Activated T-cell treated with anti-CD3 and anti-CD28 coated beads, Interleukin-2, amount 50 U/mL, for 4 hours (primary cell): ENCODE results near the gene PADI1. TPM values are rescaled to one million over a fixed set of nuclear protein-coding genes. Genes with fewer than 3 reads are reported as not detected.

Experiments
- ATAC-seq, 2 donors: fragments of 200-7000 bp; cut with Tn5 transposase; one replicate each; pipeline ENCODE4 v1.10.0; 2021
- DNase-seq: peaks from one replicate; pipeline ENCODE4 v3.0.0-alpha.2; 2020
- H3K27me3 Mint-ChIP-seq: one replicate; pipeline ENCODE4 v1.8.0; 2021; ENCODE audit warnings: low read depth, mixed read lengths
- H3K36me3 Mint-ChIP-seq: one replicate; pipeline ENCODE4 v1.8.0; 2022; ENCODE audit warnings: mixed read lengths; ENCODE audit not compliant: insufficient read depth
- H3K4me1 Mint-ChIP-seq: one replicate; pipeline ENCODE4 v1.8.0; 2021; ENCODE audit warnings: low read depth, mixed read lengths
- H3K4me3 Mint-ChIP-seq: one replicate; pipeline ENCODE4 v1.8.0; 2021; ENCODE audit warnings: mild to moderate bottlenecking, moderate library complexity, mixed read lengths
- H3K9me3 Mint-ChIP-seq: one replicate; pipeline ENCODE4 v1.8.0; 2021; ENCODE audit warnings: mixed read lengths
- total RNA-seq, 3 donors: library from RNA; stranded (reverse); gene quantifications; one replicate each; pipeline ENCODE4 v1.2.1, GENCODE V29; 2021

Gene PADI1
- total RNA-seq, 3 donors from 2014 or later: not detected

DNA sequence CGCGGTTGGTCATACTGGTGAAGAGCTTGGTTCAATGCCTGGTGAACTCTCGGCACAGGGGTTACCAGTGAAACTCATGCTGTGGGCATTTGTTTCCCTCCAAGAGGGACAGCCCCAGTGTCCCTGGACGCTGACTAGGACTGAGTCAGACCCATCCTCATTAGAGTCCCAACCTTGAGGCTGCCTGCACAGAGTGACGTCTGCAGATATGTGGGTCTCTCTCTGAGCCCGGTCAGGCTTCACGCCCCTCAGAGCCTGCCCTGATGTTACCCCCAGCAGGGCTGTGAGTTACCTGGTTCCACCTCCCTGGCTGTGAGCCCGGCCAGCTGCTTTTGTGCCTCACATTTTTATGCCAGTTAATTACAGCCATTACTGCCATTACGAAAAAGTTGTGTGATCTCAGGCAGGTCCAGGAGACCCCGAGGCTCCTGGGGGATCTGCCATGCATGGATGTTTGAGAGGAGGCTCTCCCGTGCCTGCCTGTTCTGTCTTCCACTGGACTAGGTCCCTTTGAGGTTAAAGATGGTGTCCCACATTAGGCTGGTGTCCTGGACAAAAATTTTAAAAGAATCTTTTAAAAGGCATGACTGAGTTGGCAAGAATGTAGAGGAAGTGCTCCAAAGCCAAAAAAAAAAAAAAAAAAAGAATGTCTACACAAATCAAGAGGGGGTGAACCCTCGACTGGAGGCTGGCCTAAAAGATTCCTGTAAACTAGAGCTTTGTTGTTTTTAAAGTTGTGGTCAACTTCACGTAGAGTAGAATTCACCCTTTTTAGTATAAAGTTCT lies 36.6 kb upstream of the PADI1 start:
- Mint-ChIP-seq H3K4me1 (no peaks in the 10 kb centered on the region), H3K36me3 (no peaks in the 10 kb centered on the region), H3K9me3 (no peaks in the 10 kb centered on the region), H3K27me3 (peaks cover 12% of the 10 kb centered on the region), H3K4me3 (no peak overlapping the region)
- ATAC-seq (no peak), DNase-seq (no peak)

DNA sequence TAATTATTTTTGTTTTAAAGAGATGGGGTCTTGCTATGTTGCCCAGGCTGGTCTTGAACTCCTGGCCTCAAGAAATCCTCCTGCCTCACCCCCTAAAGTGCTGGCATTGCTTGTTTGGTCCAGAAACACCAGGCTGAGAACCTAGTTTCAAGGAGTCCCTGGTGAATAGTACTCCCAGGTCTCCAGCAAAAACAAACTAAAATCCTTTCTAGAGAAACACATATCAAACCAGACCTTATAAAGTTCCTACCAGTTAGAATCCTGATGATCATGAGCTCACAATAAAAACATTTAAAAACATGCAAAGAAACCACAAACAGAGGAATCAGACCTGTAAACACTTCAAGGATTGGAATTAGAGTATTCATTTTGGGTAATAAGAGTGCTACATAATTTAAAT lies 34.4 kb upstream of the PADI1 start:
- Mint-ChIP-seq H3K4me1 (no peaks in the 10 kb centered on the region), H3K4me3 (no peak overlapping the region)
- DNase-seq: no peak

DNA sequence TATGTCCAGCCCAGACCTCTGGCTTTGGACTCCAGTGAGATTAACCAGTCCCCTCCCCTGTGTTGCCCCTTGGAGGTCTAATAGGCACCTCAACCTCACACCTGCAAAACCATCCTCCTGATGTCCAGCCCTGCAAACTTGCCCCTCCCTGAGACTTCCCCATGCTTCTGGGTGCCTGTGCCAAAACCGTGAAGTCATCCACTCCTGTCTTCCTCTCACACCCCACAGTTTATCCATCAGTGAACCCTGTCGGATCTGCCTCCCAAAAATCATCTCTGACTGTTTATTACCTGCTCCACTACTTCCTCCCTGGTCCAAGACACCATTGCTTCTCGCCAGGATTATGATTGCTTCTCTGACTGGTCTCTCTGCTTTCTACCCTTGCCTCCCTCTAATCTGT lies 31.7 kb upstream of the PADI1 start:
- no peaks in the 10 kb centered on the region for H3K36me3 Mint-ChIP-seq
- no peak for ATAC-seq
- peaks cover 13% of the 10 kb centered on the region for H3K27me3 Mint-ChIP-seq
- no peak overlapping the region for H3K4me3 Mint-ChIP-seq
- H3K4me1 Mint-ChIP-seq: no peaks in the 10 kb centered on the region
- DNase-seq: no peak
- H3K9me3 Mint-ChIP-seq: peaks cover 4% of the 10 kb centered on the region

More for the DNA sequence above, 34.4 kb upstream of the PADI1 start:
- ATAC-seq: no peak
- Mint-ChIP-seq H3K9me3 (no peaks in the 10 kb centered on the region), H3K36me3 (no peaks in the 10 kb centered on the region), H3K27me3 (peaks cover 16% of the 10 kb centered on the region)

DNA sequence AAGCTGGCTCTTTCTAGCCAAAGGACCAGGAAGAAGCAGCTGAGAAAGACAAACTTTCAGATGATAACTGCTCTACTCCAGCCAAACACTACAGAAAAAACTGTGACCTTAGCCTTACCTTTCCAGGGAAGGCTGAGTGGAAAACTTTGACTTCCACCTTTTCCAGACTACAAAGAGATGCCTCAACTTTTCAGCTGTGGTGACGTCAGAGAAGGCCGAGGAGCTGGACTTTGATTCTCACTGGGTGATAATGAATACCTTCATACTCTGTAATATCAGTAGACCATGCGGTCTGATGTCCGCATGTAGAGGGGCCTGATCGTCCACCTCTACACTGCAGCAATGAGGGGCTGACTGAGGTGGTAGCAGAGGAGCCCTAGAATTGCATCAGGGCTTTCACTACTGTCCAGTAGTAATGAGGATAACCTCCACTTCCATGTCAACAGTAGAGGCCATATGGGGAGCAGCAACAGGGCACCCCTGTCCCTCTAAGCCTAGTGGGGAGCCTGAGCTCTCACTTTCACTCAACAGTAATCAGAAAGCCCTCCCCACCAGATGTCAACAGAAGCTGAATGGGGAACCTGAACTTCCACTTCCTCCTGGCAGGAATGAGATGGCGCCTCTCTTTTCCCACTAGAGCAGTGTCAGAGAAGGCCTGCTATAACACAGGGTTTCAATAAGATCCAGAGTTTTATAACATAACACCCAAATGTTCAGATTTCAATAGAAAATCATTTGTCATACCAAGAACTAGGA lies 28.4 kb upstream of the PADI1 start:
- Mint-ChIP-seq H3K4me1 (peaks cover 14% of the 10 kb centered on the region), H3K9me3 (peaks cover 4% of the 10 kb centered on the region), H3K4me3 (no peak overlapping the region), H3K27me3 (peaks cover 13% of the 10 kb centered on the region), H3K36me3 (no peaks in the 10 kb centered on the region)
- DNase-seq (no peak), ATAC-seq (no peak)

DNA sequence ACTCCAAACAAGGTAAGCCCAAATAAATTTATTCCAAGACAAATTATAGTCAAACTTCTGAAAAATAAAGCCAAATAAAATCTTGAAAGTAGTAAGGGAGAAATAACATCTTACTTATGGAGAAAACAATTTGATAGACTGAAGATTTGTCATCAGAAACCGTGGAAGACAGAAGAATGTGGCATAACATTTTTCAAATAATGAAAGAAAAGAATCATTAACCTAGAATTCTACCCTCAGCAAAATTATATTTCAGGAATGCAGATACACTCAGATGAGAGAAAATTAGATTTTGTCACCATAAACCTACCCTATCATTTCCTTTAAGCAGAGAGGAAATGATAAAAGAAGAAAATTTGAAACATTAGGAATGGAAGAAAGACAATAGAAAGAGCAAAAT lies 27.3 kb upstream of the PADI1 start:
- peaks cover 23% of the 10 kb centered on the region for H3K4me1 Mint-ChIP-seq
- DNase-seq (no peak), ATAC-seq (no peak)
- H3K27me3 Mint-ChIP-seq: peaks cover 13% of the 10 kb centered on the region
- H3K36me3 Mint-ChIP-seq: no peaks in the 10 kb centered on the region
- peaks cover 4% of the 10 kb centered on the region for H3K9me3 Mint-ChIP-seq
- no peak overlapping the region for H3K4me3 Mint-ChIP-seq

DNA sequence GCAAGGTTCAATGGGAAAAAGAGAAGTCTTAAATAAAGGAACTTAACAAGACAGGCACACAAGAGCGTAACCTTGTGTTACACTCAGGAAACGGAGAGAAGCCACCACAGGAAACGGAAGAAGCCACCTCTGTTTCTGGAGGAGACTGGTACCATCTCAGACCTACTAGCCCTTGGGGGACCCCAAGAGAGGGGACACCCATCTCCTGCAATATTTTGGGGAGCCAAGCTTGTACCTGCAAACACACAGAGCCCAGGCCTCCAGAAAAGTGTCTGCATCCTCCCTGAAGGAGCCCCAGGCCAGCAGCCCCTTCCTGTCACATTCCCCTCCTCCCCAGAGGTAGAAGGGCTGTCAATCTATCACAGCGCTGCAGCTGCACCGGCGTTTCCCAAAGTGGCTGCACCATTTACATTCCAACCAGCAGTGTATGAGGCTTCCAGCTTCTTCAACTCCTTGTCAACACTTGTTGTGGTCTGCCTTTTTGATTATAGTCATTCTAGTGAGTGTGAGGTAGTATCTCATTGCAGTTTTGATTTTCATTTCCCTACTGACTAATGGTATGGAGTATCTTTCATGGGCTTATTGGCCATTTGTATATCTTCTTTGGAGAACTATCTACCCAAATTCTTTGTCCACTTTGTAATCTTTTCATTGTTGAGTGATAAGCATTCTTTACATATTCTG lies 23.0 kb upstream of the PADI1 start:
- Mint-ChIP-seq H3K27me3 (no peaks in the 10 kb centered on the region), H3K36me3 (no peaks in the 10 kb centered on the region), H3K4me3 (peak overlapping the region; percentile 37), H3K4me1 (peaks cover 39% of the 10 kb centered on the region), H3K9me3 (peaks cover 2% of the 10 kb centered on the region)
- no peak for DNase-seq
- ATAC-seq: peak in 1 of 2 donors; percentile 32

DNA sequence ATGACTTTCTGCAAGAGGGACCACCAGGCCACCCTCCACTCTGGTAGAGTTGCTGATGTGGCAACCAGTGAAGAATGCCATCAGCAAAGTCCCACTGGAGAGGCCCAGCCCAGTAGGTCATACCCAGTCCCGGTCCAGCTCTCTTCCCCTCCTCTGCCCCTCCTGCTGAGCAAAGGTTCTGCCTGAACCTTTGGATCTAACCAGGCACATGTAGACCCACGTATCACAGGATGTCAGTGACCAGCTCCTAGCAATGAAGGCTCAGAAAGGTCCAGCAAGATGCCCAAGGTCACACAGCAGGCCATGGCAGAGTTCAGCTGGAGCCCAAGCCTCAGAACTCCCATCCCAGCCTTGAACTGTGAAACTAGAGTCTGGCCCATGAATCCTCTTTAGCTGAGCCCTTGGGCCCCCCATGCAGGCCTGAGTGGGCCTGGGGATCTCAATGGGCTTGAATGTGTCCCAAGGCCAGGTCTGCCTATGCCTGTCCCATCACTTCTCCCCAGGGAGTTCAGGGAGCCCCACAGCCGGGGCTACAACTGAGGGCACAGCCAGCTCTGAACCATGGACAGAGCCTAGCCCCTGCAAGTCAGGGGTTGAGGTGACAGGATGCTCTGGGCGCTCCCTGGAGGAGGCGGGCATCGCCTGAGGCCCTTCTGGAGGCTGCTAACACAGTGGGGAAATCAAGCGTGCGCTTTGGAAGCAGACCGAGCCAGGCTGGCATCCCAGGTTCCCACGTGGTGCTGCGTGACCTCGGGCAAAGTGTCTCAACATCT lies 21.4 kb upstream of the PADI1 start:
- H3K9me3 Mint-ChIP-seq: peaks cover 5% of the 10 kb centered on the region
- H3K4me1 Mint-ChIP-seq: peaks cover 42% of the 10 kb centered on the region
- no peaks in the 10 kb centered on the region for H3K27me3 Mint-ChIP-seq

DNA sequence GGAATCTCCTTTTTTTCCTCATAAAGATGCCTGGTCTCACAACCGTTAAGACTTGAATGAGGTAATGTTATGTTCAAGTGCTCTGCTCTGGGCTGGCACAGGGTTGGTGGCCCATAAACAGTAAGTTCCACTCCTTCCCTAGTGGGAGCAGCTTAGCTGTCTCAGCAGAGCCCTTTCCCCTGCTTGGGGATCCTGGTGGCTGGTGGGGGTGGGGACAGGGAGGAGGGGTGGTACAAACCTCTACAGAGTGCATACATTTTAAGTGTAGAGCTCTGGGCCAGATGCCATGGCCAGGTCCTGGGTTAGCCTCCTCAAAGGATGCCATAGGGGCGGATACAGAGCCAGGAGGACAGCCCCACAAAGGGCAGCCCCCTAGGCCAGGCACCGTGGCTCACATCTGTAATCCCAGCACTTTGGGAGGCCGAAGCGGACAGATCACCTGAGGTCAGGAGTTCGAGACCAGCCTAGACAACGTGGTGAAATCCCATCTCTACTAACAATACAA lies 20.7 kb upstream of the PADI1 start:
- DNase-seq (no peak), ATAC-seq (no peak)
- no peaks in the 10 kb centered on the region for H3K27me3 Mint-ChIP-seq
- H3K9me3 Mint-ChIP-seq: peaks cover 11% of the 10 kb centered on the region
- H3K4me1 Mint-ChIP-seq: peaks cover 42% of the 10 kb centered on the region
- H3K36me3 Mint-ChIP-seq: no peaks in the 10 kb centered on the region
- no peak overlapping the region for H3K4me3 Mint-ChIP-seq

More for the DNA sequence above, 21.4 kb upstream of the PADI1 start:
- DNase-seq (no peak), ATAC-seq (no peak)
- H3K4me3 Mint-ChIP-seq: no peak overlapping the region
- H3K36me3 Mint-ChIP-seq: no peaks in the 10 kb centered on the region

DNA sequence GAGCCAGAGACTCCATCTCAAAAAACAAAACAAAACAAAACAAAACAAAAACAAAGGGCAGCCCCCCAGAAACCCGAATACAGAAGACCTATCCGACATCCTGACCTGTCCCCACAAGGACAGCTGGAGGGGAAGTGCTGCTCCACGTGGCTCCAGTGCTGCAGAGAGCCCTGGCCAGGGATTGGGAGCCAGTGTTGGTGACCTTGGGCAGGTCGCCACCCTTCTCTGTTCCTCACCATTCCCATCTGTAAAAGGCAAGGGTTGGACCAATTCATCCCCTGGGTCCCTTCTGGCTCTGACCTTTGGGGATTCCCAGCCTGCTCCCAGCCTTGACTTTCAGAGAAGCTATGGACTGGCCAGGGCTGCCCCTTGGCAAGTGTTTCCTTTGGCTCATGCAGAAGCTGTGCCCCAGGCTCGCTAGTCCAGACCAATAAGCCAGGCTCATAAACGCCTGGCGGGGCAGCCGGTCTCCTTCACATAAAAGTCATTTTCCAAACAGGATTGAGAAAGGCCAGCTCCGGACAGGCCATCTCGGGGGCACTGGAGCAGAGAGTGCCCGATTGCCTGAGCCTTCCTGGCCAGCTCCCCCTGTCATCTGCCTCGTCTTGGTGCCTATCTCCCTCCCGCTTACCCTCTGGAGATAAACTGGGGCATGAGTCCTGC lies 20.0 kb upstream of the PADI1 start:
- no peaks in the 10 kb centered on the region for H3K27me3 Mint-ChIP-seq
- H3K4me3 Mint-ChIP-seq: no peak overlapping the region
- H3K4me1 Mint-ChIP-seq: peaks cover 42% of the 10 kb centered on the region
- DNase-seq (no peak), ATAC-seq (no peak)
- peaks cover 11% of the 10 kb centered on the region for H3K9me3 Mint-ChIP-seq
- no peaks in the 10 kb centered on the region for H3K36me3 Mint-ChIP-seq

DNA sequence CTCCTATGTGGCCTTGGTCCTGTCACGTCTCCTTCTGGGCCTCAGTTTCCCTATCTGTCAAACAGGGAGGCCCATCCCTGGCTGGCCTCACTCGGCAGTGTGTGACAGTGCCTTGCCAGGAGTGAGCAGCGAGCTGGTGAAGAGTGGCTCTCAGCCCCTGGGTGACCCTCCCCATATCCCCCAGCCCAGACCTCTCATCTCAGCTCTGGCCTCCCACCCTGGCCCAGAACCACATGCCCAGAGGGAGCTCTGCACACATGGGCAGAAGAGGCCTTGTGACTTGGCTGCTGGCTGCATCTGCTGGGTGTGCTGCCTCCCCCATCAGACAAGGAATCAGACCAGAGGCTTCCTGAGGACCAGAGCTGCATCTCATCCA lies 19.5 kb upstream of the PADI1 start:
- Mint-ChIP-seq H3K4me3 (no peak overlapping the region), H3K36me3 (no peaks in the 10 kb centered on the region), H3K9me3 (peaks cover 11% of the 10 kb centered on the region), H3K27me3 (no peaks in the 10 kb centered on the region), H3K4me1 (peaks cover 37% of the 10 kb centered on the region)
- ATAC-seq (no peak), DNase-seq (no peak)

DNA sequence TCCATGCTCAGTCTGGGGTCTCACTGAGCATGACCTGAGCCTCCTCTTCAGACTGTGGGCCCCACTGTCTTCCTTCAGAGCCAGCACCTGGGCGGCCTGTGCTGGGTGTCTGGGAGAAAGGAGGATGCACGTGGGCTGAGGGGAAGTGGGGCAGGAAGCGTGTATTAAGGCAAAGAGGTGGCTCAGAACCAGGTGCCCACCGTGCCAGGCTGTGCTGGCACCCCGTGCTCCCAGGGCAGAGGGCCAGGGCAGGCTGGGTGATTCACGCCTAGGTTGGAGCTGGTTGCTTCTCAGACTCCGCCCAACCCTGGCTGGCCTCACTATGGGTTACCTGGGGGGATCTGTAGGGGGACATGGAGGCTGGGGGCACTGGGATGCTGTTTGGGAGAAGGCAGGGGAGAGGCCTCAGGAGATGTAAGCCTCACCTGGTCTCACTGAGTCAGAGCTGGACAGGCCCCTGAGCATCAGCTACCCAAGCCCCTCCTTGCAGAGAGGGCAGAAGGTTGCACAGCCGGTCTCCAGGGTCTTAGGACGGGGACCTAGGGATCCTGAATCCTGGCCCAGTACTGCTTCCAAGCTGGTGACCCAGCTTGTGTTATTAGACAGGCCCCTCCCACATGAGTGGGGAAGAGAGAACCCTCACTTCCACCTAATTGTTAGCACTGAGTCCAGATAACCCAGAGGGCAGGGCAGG lies 18.6 kb upstream of the PADI1 start:
- Mint-ChIP-seq H3K36me3 (no peaks in the 10 kb centered on the region), H3K4me3 (no peak overlapping the region), H3K27me3 (peaks cover 3% of the 10 kb centered on the region), H3K4me1 (peaks cover 28% of the 10 kb centered on the region), H3K9me3 (peaks cover 11% of the 10 kb centered on the region)
- DNase-seq (no peak), ATAC-seq (no peak)

DNA sequence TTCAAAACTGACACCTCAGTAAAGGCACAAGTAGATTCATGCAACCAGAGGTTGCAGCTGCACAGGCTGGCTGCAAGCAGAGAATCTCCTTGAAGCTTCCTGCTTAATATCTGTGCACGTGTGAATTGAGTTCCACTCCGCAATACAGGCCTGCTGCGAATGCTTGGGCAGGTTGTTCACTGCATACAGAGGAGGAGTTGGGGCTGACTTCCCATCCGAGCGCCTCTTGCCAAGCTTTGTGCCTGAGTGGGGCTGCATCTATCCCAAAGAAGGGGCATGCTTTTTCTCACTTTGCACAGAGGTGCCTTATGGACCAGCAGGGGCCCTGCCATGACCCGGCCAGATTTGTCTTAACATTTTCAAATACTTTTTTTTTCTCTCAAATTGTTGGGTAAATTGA lies 17.9 kb upstream of the PADI1 start:
- Mint-ChIP-seq H3K4me1 (peaks cover 24% of the 10 kb centered on the region), H3K4me3 (no peak overlapping the region), H3K9me3 (peaks cover 11% of the 10 kb centered on the region), H3K36me3 (no peaks in the 10 kb centered on the region), H3K27me3 (peaks cover 3% of the 10 kb centered on the region)
- DNase-seq (no peak), ATAC-seq (no peak)

DNA sequence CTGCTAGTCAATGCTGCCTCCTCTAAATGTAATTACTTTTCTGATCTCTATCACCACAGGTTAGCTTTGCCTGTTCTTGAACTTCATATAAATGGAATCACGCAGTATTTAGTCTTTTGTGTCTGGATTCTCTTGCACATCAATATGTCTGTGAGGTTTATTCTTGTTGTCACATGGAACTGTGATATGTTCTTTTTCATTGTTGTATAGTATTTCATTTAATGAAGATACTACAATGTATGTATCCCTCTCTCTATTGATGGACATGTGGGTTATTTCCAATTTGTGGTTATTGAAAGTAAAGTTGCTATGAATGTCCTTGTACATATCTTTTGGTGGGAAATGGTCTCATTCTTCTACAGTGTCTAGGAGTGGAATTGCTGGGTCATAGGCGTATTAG lies 16.7 kb upstream of the PADI1 start:
- H3K4me3 Mint-ChIP-seq: no peak overlapping the region
- no peaks in the 10 kb centered on the region for H3K36me3 Mint-ChIP-seq

More for the DNA sequence above, 16.7 kb upstream of the PADI1 start:
- H3K4me1 Mint-ChIP-seq: peaks cover 21% of the 10 kb centered on the region
- ATAC-seq (no peak), DNase-seq (no peak)
- peaks cover 11% of the 10 kb centered on the region for H3K9me3 Mint-ChIP-seq
- peaks cover 3% of the 10 kb centered on the region for H3K27me3 Mint-ChIP-seq
